ENCODE results near the gene SPAST.
"Not testable (repeated sequence)": the region's sequence is repeated elsewhere in the genome, so short reads cannot be mapped to it uniquely, and the experiment has no call there.

The SPAST gene

DNA sequence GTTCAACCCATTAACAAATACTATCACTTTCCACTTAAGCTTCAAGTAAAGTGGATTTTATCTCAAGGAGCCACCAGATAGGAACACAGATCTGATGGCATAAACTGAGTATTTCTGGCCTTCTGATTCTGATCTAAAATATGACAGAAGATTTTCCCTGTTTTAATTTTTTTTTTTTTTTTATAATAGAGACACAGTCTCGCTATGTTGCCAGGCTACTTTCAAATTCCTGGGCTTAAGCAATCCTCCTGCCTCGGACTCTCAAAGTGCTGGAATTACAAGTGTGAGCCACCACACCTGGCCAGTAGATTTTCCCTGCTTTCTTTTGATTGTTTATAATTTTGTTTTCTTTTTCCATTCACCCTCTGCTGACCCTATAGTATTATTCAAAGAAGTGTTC is 65.7 kb downstream of the SPAST start:
- no peak for DNase-seq

DNA sequence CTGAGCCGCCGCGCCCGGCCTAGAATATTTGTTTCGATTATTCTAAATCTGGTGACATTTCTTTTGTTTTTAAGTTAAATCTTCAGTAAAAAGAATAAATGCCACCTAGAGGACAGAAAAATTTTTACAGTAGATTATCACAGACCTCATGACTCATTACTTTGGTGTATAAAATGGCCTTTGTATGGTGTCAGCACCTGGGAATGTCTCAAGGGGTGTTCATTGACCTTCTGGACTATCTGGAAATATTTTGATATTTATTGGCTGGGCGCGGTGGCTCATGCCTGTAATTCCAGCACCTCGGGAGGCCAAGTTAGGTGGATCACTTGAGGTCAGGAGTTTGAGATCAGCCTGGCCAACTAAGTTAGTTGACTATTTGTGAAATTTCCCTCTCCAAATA is 72.1 kb downstream of the SPAST start:
- DNase-seq: no peak

DNA sequence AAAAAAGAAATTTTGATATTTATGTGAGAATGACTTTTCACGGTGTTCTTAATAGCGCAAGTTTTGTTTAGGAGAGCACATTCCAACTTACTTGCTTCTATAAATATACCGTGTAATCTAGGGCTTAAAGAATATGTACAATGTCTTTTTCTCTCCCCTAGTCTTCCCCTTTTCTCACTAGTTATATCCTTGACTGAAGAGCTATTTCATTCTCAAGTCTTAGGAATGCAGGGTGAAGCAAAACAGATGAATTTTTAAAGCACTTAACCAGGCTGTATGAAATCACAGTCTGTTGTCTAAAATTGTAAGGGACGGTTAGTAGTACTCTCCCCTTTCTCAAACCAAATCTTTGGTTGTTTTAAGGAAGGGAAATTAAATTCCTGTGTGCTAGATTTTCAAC is 72.7 kb downstream of the SPAST start:
- DNase-seq: no peak

DNA sequence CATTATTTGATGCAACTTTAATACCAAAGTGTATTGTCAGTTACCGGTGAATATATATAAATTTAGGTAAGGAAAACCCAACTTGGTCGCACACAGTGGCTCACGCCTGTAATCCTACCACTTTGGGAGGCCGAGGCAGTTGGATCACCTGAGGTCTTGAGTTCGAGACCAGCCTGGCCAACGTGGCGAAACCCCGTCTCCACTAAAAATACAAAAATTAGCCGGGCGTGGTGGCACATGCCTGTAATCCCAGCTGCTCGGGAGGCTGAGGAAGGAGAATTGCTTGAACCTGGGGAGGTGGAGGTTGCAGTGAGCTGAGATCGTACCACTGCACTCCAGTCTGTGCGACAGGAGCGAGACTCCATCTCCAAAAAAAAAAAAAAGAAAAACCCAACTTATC is 88.2 kb downstream of the SPAST start:
- not testable (repeated sequence) for DNase-seq

DNA sequence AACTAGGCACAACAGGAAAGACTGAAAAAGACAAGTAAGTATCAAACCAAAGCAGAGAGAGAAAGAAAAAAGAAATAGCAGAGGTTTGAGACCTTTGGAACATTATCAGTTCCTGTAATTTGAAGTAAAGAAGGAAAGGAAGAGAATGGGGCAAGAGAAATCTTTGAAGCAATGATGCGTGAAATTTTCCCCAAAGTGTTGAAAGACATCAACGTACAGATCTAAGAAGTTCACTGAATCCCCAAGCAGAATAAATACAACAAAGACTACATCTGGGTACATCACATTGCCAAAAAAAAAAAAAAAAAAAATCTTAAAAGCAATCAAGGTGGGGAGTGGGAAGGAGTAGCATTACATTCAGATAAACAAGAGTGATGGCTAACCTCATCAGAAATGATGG is 96.3 kb downstream of the SPAST start:
- no peak for DNase-seq

DNA sequence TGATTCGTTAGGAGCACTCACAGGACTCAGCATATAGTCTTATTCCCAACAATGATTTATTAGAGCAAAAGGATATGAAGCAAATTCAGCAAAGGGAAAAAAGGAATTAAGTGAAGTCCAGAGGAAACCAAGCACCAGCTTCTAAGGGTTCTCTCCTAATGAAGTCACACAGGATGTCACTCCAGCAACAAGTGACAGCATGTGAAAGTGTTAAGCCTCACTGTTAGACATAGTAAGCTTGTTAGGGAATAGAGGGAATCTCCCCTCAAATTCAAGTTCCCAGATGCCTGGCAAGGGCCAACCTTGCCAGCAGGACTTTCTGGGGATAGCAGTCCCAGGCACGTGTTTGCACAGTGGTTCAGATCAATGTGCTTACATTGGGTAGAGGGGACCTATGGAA is 97.9 kb downstream of the SPAST start:
- DNase-seq: no peak

DNA sequence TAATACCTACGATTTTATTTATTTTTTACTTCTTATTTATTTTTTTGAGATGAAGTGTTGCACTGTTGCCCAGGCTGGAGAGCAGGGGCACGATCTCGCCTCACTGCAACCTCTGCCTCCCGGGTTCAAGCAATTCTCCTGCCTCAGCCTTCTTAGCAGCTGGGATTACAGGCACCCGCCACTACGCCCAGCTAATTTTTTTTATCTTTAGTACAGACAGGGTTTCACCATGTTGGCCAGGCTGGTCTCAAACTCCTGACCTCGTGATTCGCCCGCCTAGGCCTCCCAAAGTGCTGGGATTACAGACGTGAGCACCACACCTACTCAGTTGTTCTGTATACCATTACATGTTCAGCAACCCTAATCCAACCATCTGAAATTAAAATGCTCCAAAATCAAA is 100.9 kb downstream of the SPAST start:
- DNase-seq: not testable (repeated sequence)

DNA sequence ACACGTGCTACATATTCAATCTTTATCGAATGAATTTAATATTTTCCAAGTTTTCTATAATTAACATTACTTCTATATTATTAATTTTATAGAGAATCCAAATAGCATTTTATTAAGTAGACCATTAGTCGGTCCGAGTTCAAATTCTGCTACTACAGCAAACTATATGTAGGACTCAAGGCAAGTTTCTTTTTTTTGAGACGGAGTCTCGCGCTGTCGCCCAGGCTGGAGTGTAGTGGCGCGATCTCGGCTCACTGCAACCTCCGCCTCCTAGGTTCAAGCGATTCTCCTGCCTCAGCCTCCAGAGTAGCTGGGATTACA is 101.6 kb downstream of the SPAST start:
- DNase-seq: not testable (repeated sequence)

DNA sequence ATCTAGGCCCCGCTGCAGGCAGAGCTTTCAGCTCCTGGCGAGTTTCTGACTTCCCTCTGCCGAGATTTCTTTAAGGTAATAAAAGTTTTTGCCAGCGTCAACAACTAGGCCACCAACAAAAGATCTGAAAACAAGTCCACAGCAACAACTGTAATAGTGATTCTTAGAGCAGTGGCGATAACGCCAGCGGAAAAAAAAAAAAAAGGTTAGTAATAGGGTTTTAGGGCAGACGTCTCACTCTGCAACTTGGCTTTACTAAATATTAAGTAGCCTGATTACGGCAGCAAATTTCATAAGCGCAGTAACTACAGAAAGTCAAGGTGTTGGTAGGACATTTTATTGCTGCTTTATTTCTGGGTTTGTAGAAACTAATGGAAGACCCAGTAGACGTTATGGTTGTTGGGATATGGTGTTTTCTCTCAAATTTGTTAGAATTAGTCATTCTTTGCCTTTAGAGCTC is 102.8 kb downstream of the SPAST start:
- no peak for DNase-seq

DNA sequence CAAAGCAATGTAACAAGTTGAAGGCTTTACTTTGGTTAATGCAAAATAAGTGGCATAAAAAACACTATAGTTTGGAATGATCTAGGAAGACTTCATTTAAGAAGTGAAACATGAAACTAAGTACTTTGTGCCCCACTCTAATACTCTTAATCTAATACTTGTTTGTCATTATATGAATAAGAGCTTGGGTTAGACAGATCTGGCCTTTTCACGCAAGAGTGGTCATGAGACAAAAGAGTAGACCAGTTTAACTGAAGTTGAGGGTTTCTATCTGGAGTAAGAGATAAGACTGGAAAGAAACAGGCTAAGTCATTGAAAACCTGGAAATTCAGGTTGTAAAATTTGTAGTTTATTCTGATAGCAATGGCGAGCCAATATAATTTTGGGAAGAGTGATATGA is 105.2 kb downstream of the SPAST start:
- no peak for DNase-seq

DNA sequence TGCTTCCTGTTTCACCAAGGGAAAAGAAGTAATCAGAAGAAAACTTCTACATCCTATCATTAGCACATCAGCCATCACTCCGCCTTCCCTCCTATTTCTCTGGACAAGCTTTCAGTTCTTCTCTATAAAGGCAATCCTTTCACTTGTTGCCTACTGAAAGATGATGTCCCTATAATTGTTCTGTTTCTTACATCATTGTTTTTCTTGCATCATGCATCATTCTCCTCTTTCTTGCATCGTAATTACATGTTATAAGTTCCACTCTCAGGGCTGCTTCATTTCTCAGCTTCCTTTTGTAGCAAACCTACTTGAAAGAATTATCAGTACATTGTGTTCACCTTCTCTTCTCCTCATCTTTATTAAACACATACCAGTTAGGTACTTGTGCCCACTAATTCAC is 109.5 kb downstream of the SPAST start:
- DNase-seq: no peak

DNA sequence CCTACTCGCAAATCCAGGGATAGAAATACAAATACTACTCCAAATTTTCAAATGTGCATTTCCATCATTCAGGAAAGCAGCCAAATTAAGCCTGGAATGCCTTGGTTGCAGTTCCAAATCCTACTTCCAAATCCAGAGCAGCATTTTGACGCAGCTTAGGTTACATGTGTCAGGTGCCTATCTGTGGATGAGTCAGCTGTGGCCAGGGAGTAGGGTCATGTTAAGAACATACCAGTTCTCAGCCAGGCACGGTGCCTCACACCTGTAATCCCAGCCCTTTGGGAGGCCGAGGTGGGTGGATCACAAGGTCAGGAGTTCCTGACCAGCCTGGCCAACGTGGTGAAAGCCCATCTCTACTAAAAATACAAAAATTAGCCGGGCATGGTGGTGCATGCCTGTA is 119.3 kb downstream of the SPAST start:
- no peak for DNase-seq

DNA sequence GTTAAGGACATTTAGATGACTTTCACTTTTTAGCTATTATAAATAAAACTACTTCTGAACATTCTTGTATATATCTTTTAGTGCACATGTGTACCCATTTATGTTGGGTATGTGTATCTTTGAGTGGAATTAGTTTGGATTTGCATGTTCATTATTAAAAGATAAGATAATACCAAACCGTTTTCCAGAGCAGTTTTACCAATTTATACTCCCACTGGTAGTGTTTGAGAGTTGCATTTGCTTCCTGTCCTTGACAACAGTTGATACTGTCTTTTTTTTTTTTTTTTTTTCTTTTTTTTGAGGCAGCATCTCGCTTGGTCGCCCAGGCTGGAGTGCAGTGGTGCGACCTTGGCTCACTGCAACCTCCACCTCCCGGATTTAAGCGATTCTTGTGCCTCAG is 125.7 kb downstream of the SPAST start:
- no peak for DNase-seq

DNA sequence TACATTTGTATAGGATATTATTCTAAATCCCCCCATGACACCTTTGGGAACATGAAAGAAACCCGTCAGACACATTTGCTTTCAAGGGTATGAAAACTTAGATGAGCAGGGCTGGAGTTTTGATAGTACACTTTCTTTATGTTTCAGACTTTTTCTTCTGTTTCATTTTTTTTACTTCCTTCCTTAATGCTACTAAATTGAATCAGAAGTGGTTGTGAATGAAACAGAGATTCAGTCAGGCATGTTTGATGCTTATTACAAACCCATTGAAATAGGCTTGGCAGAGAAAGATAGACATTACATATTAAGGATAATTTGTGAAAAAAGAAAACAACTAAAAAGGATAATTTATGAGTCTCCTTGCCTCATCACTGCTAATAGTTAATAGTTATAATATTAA is 129.1 kb downstream of the SPAST start:
- no peak for DNase-seq

DNA sequence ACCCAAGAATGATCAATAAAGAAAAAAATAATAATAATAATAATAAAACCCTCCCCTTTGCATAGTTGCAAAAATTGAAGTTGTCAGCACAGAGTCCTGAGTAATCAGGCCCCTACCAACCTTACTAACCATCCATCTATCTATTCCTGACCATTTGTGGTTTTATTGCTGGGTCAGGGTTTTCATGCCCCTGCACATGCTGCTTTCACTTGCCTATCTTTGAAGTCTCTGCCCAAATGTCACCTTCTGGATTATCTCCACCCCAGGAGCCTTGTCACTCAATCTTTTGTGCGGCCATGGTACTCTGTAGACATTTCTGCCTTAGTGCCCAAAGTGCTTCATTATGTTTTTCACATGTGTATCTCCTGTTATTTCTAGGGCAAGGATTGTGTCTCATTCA is 137.5 kb downstream of the SPAST start:
- no peak for DNase-seq

DNA sequence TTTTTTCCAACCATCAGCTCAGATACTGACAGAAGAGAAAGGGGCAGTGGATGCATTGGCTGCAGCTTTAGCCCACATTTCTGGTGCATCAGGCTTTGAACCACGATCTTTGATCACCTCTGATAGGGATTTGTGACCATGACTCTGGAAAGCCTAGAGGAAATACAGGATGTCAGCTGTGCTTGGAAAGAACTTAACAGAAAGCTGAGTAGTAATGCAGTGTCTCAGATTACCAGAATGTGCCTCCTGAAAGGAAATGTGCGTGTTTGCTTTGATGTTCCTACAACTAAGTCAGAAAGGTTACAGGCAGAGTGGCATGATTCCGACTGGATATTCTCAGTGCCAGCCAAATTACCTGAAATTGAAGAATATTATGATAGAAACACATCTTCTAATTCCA is 140.1 kb downstream of the SPAST start:
- DNase-seq: not testable (repeated sequence)
